Measurements from ENCODE around the gene FBLIM1. TPM values are rescaled to one million over a fixed set of nuclear protein-coding genes. Genes with fewer than 3 reads are reported as not detected.

Gene FBLIM1
- total RNA-seq, 4 donors from 2014 or later: 11.4 to 28.0 (median 25.9) TPM

- Histone ChIP-seq H3K9me3 (no peaks in the 10 kb centered on the region), H3K36me3 (no peaks in the 10 kb centered on the region), H3K4me3 (replicated peaks in 1 of 3) (no peak overlapping the region), H3K27me3 (no peaks in the 10 kb centered on the region), H3K27ac (peak overlapping the region in 1 of 3 donors; percentile 90), H3K4me1 (peaks cover 25 to 52% of the 10 kb centered on the region in 2 donors)
- intact Hi-C loops (cut with DNase I): loop anchor here (10.0 kb wide), 1 partner anchor 257 kb away; no protein-coding TSS in a partner anchor
- WGBS, 2 donors: 85 to 93% methylated on average over 14 of the region's 14 CpGs
- no peak for DNase-seq
- TF ChIP-seq POLR2A (IDR thresholded peaks at IDR 0.05) (no peak), CTCF (IDR thresholded peaks at IDR 0.05) (no peak)
Measured at GRCh38 chr1:15797614-15798390, 39.2 kb downstream of the FBLIM1 start.

- peaks cover 25 to 52% of the 10 kb centered on the region in 2 donors for H3K4me1 ChIP-seq
- TF ChIP-seq CTCF (IDR thresholded peaks at IDR 0.05) (no peak), POLR2A (IDR thresholded peaks at IDR 0.05) (no peak)
- WGBS, 2 donors: 23 to 33% methylated on average over 8 to 9 of the region's 9 CpGs
- peak overlapping the region; percentile 32 to 90 (median 73) for H3K27ac ChIP-seq
- H3K27me3 ChIP-seq: no peaks in the 10 kb centered on the region
- H3K4me3 ChIP-seq (replicated peaks in 1 of 3): no peak overlapping the region
- intact Hi-C loops (cut with DNase I): loop anchor here (10.0 kb wide), 1 partner anchor 256 kb away; no protein-coding TSS in a partner anchor
- peak; percentile 84 to 85 for DNase-seq
- H3K9me3 ChIP-seq: no peaks in the 10 kb centered on the region
- no peaks in the 10 kb centered on the region for H3K36me3 ChIP-seq
Measured at GRCh38 chr1:15799004-15799867, 40.6 kb downstream of the FBLIM1 start.

- intact Hi-C loops (cut with DNase I): loop anchor here (10.0 kb wide), 1 partner anchor 255 kb away; no protein-coding TSS in a partner anchor
- H3K9me3 ChIP-seq: no peaks in the 10 kb centered on the region
Measured at GRCh38 chr1:15799928-15800835, 41.6 kb downstream of the FBLIM1 start.

More at GRCh38 chr1:15799928-15800835, 41.6 kb downstream of the FBLIM1 start:
- Histone ChIP-seq H3K4me1 (peaks cover 25 to 52% of the 10 kb centered on the region in 2 donors), H3K27ac (peak overlapping the region; percentile 32 to 90 (median 73)), H3K27me3 (no peaks in the 10 kb centered on the region), H3K36me3 (no peaks in the 10 kb centered on the region), H3K4me3 (replicated peaks in 1 of 3) (no peak overlapping the region)
- TF ChIP-seq POLR2A (IDR thresholded peaks at IDR 0.05) (no peak), CTCF (IDR thresholded peaks at IDR 0.05) (no peak)
- WGBS, 2 donors: 33% methylated on average over 21 to 22 of the region's 22 CpGs
- DNase-seq: peak; percentile 82

Measured in thyroid gland (tissue), 4 donors.